HepG2 (cell line): Measurements from ENCODE around the gene EEFSEC. TPM values are rescaled to one million over a fixed set of nuclear protein-coding genes. Genes with fewer than 3 reads are reported as not detected.

Experiments used
- ATAC-seq: fragments of 200-7000 bp; cut with Tn5 transposase; 3 replicates; pipeline ENCODE4 v1.9.1; 2020; ENCODE audit warnings: mild to moderate bottlenecking, moderate library complexity
- BruUV-seq: library from RNA; stranded (reverse); fragments of 400-500 nt; replicated peaks from 2 replicates; lab custom pipeline; 2021; lab: Mats Ljungman, UMichigan
- CTCF ChIA-PET: fragments of 300-600 bp; formaldehyde crosslinking; extraction: SDS; loops from one replicate; lab custom pipeline; 2021; ENCODE audit warnings: low total read pairs, inconsistent platforms, low intra/inter-chr PET ratio; lab: Yijun Ruan, JAX
- POLR2A ChIA-PET: fragments of 350-600 bp; sonication (Branson Sonifier 250); formaldehyde crosslinking; loops from one replicate; lab custom pipeline; 2020; ENCODE audit warnings: antibody characterized with exemption, inconsistent platforms; lab: Yijun Ruan, JAX
- DNase-seq: peaks from one replicate; pipeline ENCODE4 v3.0.0-alpha.2; 2015; ENCODE audit warnings: low spot score
- FAIRE-seq: peaks from 3 replicates; lab custom pipeline; 2011; peaks lifted over from hg19 to GRCh38; lab: Jason Lieb, UNC
- H2AFZ ChIP-seq: one replicate; pipeline ENCODE4 v1.6.1; 2011; ENCODE audit warnings: low read length, inconsistent platforms
- H3K27ac ChIP-seq: fragments of 300-600 bp; 3 replicates; pipeline ENCODE4 v1.8.0; 2011; ENCODE audit warnings: mixed run types, mild to moderate bottlenecking, mixed read lengths, low read length, inconsistent platforms; ENCODE audit not compliant: insufficient read depth; ENCODE audit errors: extremely low read length
- H3K27me3 ChIP-seq, 2 experiments: fragments of 200-600 bp in 1 of 2; 2 replicates in 1 of 2; 3 replicates in 1 of 2; pipeline versions ENCODE4 v1.6.0 to v1.8.0; 2011; ENCODE audit warnings: low read length in 2 of 2, mild to moderate bottlenecking in 2 of 2, moderate library complexity in 2 of 2, inconsistent platforms in 1 of 2; ENCODE audit not compliant: insufficient read depth in 2 of 2, control insufficient read depth in 1 of 2
- H3K36me3 ChIP-seq, 2 experiments: fragments of 200-600 bp in 1 of 2; replicated peaks in 1 of 2; 2 replicates in 1 of 2; 3 replicates in 1 of 2; pipeline versions ENCODE4 v1.5.1 to v1.8.0; 2011; ENCODE audit warnings: low read length in 2 of 2, inconsistent platforms in 1 of 2; ENCODE audit not compliant: insufficient read depth in 2 of 2, control insufficient read depth in 1 of 2
- H3K4me1 ChIP-seq: 2 replicates; pipeline ENCODE4 v1.5.1; 2012; ENCODE audit warnings: low read length, inconsistent platforms; ENCODE audit not compliant: insufficient read depth
- H3K4me2 ChIP-seq: 2 replicates; pipeline ENCODE4 v1.6.0; 2011; ENCODE audit warnings: low read depth, low read length, inconsistent platforms
- H3K4me3 ChIP-seq, 3 experiments: fragments of 200-600 bp in 1 of 3; sonication (generic), shearing (Covaris generic) in 1 of 3; replicated peaks in 1 of 3; 2 replicates each; pipeline ENCODE4 v1.5.1; 2011 to 2016; ENCODE audit warnings: low read length in 3 of 3, inconsistent platforms in 2 of 3, low read depth in 2 of 3, mild to moderate bottlenecking in 2 of 3, control low read depth in 1 of 3, mixed read lengths in 1 of 3; ENCODE audit not compliant: insufficient read depth in 1 of 3
- H3K79me2 ChIP-seq: one replicate; pipeline ENCODE4 v1.6.1; 2011; ENCODE audit warnings: low read length, inconsistent platforms; ENCODE audit not compliant: insufficient read depth
- H3K9ac ChIP-seq: 2 replicates; pipeline ENCODE4 v1.6.0; 2011; ENCODE audit warnings: mild to moderate bottlenecking, low read depth, low read length, inconsistent platforms; ENCODE audit not compliant: insufficient read depth
- H3K9me3 ChIP-seq: 2 replicates; pipeline ENCODE4 v1.5.1; 2012; ENCODE audit warnings: mild to moderate bottlenecking, low read length
- H4K20me1 ChIP-seq: 2 replicates; pipeline ENCODE4 v1.6.0; 2011; ENCODE audit warnings: inconsistent platforms, mild to moderate bottlenecking, low read length, moderate library complexity; ENCODE audit not compliant: insufficient read depth
- BRCA1 ChIP-seq: sonication (generic); formaldehyde crosslinking; IDR thresholded peaks from 2 replicates; pipeline ENCODE4 v1.4.0; 2020; ENCODE audit warnings: missing genetic modification reagents
- PBX2 ChIP-seq: IDR thresholded peaks from 2 replicates; pipeline ENCODE4 v1.6.1; 2016; ENCODE audit warnings: control low read depth
- TAF15 ChIP-seq: fragments of 200-400 bp; formaldehyde crosslinking; IDR thresholded peaks from one replicate; pipeline ENCODE4 v1.6.1; 2018; ENCODE audit warnings: mild to moderate bottlenecking, low read depth, low read length; ENCODE audit not compliant: poor library complexity, severe bottlenecking
- ZNF256 ChIP-seq: sonication (generic); formaldehyde crosslinking; conservative IDR thresholded peaks from 2 replicates; pipeline ENCODE4 v1.4.0; 2020; ENCODE audit warnings: missing genetic modification reagents
- ZNF280D ChIP-seq: sonication (generic); formaldehyde crosslinking; IDR thresholded peaks from 2 replicates; pipeline ENCODE4 v1.5.1; 2020; ENCODE audit warnings: mild to moderate bottlenecking, missing genetic modification reagents
- ZNF318 ChIP-seq: sonication (generic); formaldehyde crosslinking; IDR thresholded peaks from 2 replicates; pipeline ENCODE4 v1.4.0; 2020; ENCODE audit warnings: mild to moderate bottlenecking, missing genetic modification reagents
- ZNF343 ChIP-seq: sonication (generic); formaldehyde crosslinking; IDR thresholded peaks from 2 replicates; pipeline ENCODE4 v1.4.0; 2020; ENCODE audit warnings: mild to moderate bottlenecking, missing genetic modification reagents
- ZNF83 ChIP-seq: sonication (generic); formaldehyde crosslinking; IDR thresholded peaks from 2 replicates; pipeline ENCODE4 v1.4.0; 2020; ENCODE audit warnings: missing genetic modification reagents, mild to moderate bottlenecking, borderline replicate concordance
- WGBS: methylation state at CpG from one replicate; pipeline ENCODE4 v1.1.6; 2017; ENCODE audit warnings: low lambda C conversion rate; 5-methylcytosine and 5-hydroxymethylcytosine counted together
- in situ Hi-C: cut with HindIII; loops from 2 replicates; pipeline ENCODE4 v1.10.0; 2017; ENCODE audit warnings: low pct_unique_long_range_greater_than_20kb; ENCODE audit not compliant: extremely low pct_ligation_motif_present
- intact Hi-C: fragments of 100-400 bp; cut with micrococcal nuclease; formaldehyde crosslinking; loops from one replicate; pipeline ENCODE4 v1.10.0; 2022; ENCODE audit not compliant: unreplicated experiment
- polyA plus RNA-seq, 8 experiments: library from polyadenylated mRNA; depleted of rRNA in 3 of 8; stranded (reverse) in 7 of 8; unstranded in 1 of 8; fragments of >200 nt; fragmentation: Illumina TruSeq in 4 of 8; extraction: Trizol in 4 of 8; gene quantifications; 2 replicates each; pipeline versions ENCODE4 v1.2.1 to v1.2.3, GENCODE V29; 2011 to 2016; ENCODE audit warnings: low read depth in 4 of 8, missing spikeins in 1 of 8, mixed read lengths in 1 of 8; ENCODE audit not compliant: insufficient read depth in 1 of 8
- total RNA-seq, 5 experiments: library from RNA; depleted of rRNA; stranded (reverse); fragments of >200 nt; fragmentation: Illumina TruSeq; extraction: Trizol; gene quantifications; 2 replicates each; pipeline ENCODE4 v1.2.3, GENCODE V29; 2016; ENCODE audit warnings: low read depth in 1 of 5

EEFSEC gene
- total and polyA plus RNA-seq, 2 of the 13 experiments (the other 11 are each of a cell fraction or from before 2014, with no cell fraction given): 6.4 to 24.2 TPM

GRCh38 chr3:128352326-128352725 is 199.0 kb downstream of the EEFSEC start:
- Histone ChIP-seq H3K9ac (no peak overlapping the region), H3K4me2 (no peak overlapping the region), H2AFZ (no peak overlapping the region), H3K27me3 (no peaks in the 10 kb centered on the region), H4K20me1 (no peaks in the 10 kb centered on the region), H3K9me3 (no peaks in the 10 kb centered on the region), H3K36me3 (peaks cover 4 to 15% of the 10 kb centered on the region in 2 experiments; a peak in 3 of 5 replicates), H3K4me3 (no peak overlapping the region), H3K27ac (no peak overlapping the region)
- BruUV-seq: no TSS peak
- ATAC-seq: no peak
- intact Hi-C loops (no loop called here), in situ Hi-C loops (no loop called here)
- ChIA-PET CTCF (no interaction called here), POLR2A (interaction anchor here (0.8 kb wide), 1 partner anchor 9 kb away, joined by 3 read pairs; no protein-coding TSS in a partner anchor)
- no peak for DNase-seq
- 73% methylated on average over 1 of the region's 8 CpGs for WGBS
- FAIRE-seq: no peak
- TF ChIP-seq ZNF318 (CRISPR knock-in tag) (no peak), ZNF83 (CRISPR knock-in tag) (no peak), TAF15 (no peak), ZNF256 (no peak), ZNF343 (CRISPR knock-in tag) (no peak), PBX2 (no peak), BRCA1 (CRISPR knock-in tag) (no peak), ZNF280D (CRISPR knock-in tag) (no peak)
- TF ChIP-seq, all 625 proteins: peak for 0
- peaks cover 64% of the 10 kb centered on the region for H3K4me1 ChIP-seq
- H3K79me2 ChIP-seq: no peaks in the 10 kb centered on the region
